Panc1 (cell line): ENCODE data around the gene CTSD. TPM values are rescaled to one million over a fixed set of nuclear protein-coding genes. Genes with fewer than 3 reads are reported as not detected.

ENCODE experiments used
- ATAC-seq: fragments of 200-7000 bp; cut with Tn5 transposase; 2 replicates; pipeline ENCODE4 v1.9.1; 2020; ENCODE audit warnings: mild to moderate bottlenecking, moderate library complexity
- BruUV-seq: library from RNA; stranded (reverse); fragments of 400-500 nt; replicated peaks from 2 replicates; lab custom pipeline; 2021; lab: Mats Ljungman, UMichigan
- CTCF ChIA-PET: fragments of 300-600 bp; sonication (Branson Sonifier 250); formaldehyde crosslinking; loops from one replicate; lab custom pipeline; 2022; ENCODE audit warnings: antibody characterized with exemption; lab: Charles Lee
- POLR2A ChIA-PET: fragments of 300-600 bp; sonication (Branson Sonifier 250); formaldehyde crosslinking; loops from one replicate; lab custom pipeline; 2022; ENCODE audit warnings: antibody characterized with exemption; lab: Charles Lee
- DNase-seq: peaks from one replicate; pipeline ENCODE4 v3.0.0-alpha.2; 2010; ENCODE audit warnings: low read depth, low spot score
- H3K27ac ChIP-seq: 2 replicates; pipeline ENCODE4 v1.5.1; 2011; ENCODE audit warnings: mild to moderate bottlenecking, low read length, inconsistent platforms
- H3K27me3 ChIP-seq: fragments of 200-500 bp; sonication (Bioruptor generic); 2 replicates; pipeline ENCODE4 v1.6.0; 2014; ENCODE audit warnings: low read length, inconsistent platforms; ENCODE audit not compliant: control insufficient read depth, insufficient read depth
- H3K36me3 ChIP-seq: fragments of 200-500 bp; sonication (Bioruptor generic); 2 replicates; pipeline ENCODE4 v1.5.1; 2014; ENCODE audit warnings: inconsistent platforms, mild to moderate bottlenecking, low read length, moderate library complexity; ENCODE audit not compliant: control insufficient read depth, insufficient read depth
- H3K4me1 ChIP-seq: 2 replicates; pipeline ENCODE4 v1.5.1; 2011; ENCODE audit warnings: inconsistent platforms, mild to moderate bottlenecking, low read length, moderate library complexity; ENCODE audit not compliant: control insufficient read depth, insufficient read depth
- H3K4me3 ChIP-seq, 2 experiments: 2 replicates each; pipeline ENCODE4 v1.5.1; 2011 to 2012; ENCODE audit warnings: low read depth in 2 of 2, low read length in 2 of 2, mild to moderate bottlenecking in 2 of 2, inconsistent platforms in 1 of 2, moderate library complexity in 1 of 2
- H3K9me3 ChIP-seq: fragments of 200-500 bp; sonication (Bioruptor generic); 2 replicates; pipeline ENCODE4 v1.5.1; 2014; ENCODE audit warnings: low read depth, mild to moderate bottlenecking, inconsistent platforms, low read length, moderate library complexity; ENCODE audit not compliant: control insufficient read depth, insufficient read depth
- CTCF ChIP-seq: fragments of 450-650 bp; IDR thresholded peaks from 2 replicates; pipeline ENCODE4 v1.5.1; 2017; ENCODE audit warnings: mild to moderate bottlenecking
- POLR2AphosphoS5 ChIP-seq: IDR thresholded peaks from 2 replicates; pipeline ENCODE4 v1.6.1; 2012; ENCODE audit warnings: mild to moderate bottlenecking, low read depth, low read length, moderate library complexity
- REST ChIP-seq, 2 experiments: IDR thresholded peaks; 2 replicates each; pipeline ENCODE4 v1.6.1; 2011 to 2012; ENCODE audit warnings: low read depth in 2 of 2, control low read depth in 1 of 2, low read length in 1 of 2, mild to moderate bottlenecking in 1 of 2, moderate library complexity in 1 of 2; ENCODE audit not compliant: insufficient read depth in 1 of 2
- SIN3A ChIP-seq: IDR thresholded peaks from 2 replicates; pipeline ENCODE4 v1.6.1; 2012; ENCODE audit warnings: low read depth, mild to moderate bottlenecking, low read length, moderate library complexity, borderline replicate concordance; ENCODE audit not compliant: insufficient read depth
- TCF7L2 ChIP-seq: IDR thresholded peaks from 2 replicates; pipeline ENCODE4 v1.6.1; 2011; ENCODE audit warnings: mild to moderate bottlenecking, low read depth, low read length, inconsistent platforms
- in situ Hi-C: cut with HindIII; loops from 2 replicates; pipeline ENCODE4 v1.10.0; 2016; ENCODE audit warnings: low sequenced_read_pairs, low pct_unique_long_range_greater_than_20kb
- intact Hi-C: fragments of 100-400 bp; cut with micrococcal nuclease; formaldehyde crosslinking; loops from one replicate; pipeline ENCODE4 v1.10.0; 2022; ENCODE audit not compliant: unreplicated experiment
- total RNA-seq: library from RNA; stranded (reverse); gene quantifications from one replicate; pipeline ENCODE4 v1.2.1, GENCODE V29; 2021; ENCODE audit not compliant: unreplicated experiment

Gene CTSD
- total RNA-seq, 1 experiment from 2014 or later = 1,813 TPM

GRCh38 chr11:1776944-1777715, 13.4 kb upstream of the CTSD start:
- ATAC-seq (no peak), DNase-seq (no peak)
- in situ Hi-C loops = no loop called here
- Histone ChIP-seq H3K9me3 (no peaks in the 10 kb centered on the region; the same call in 1 of the 2 replicates), H3K27ac (no peak overlapping the region), H3K4me3 (no peak overlapping the region), H3K27me3 (no peaks in the 10 kb centered on the region), H3K4me1 (peaks cover 40% of the 10 kb centered on the region), H3K36me3 (no peaks in the 10 kb centered on the region)
- TF ChIP-seq TCF7L2 (no peak), POLR2AphosphoS5 (no peak), REST (IDR thresholded peaks at IDR 0.05; ENCODE audit: insufficient read depth in 1 of 2, low read depth in 2 of 2, low read length in 1 of 2) (no peak), CTCF (no peak), SIN3A (no peak)
- CTCF ChIA-PET = interaction anchor here (0.5 to 0.6 kb wide), 2 partner anchors 8 to 253 kb away, joined by 4 to 7 read pairs; no protein-coding TSS in a partner anchor
- BruUV-seq = no TSS peak
- intact Hi-C loops = no loop called here
- POLR2A ChIA-PET = no interaction called here

GRCh38 chr11:1776331-1776851, 12.7 kb upstream of the CTSD start:
- intact Hi-C loops (no loop called here), in situ Hi-C loops (no loop called here)
- Histone ChIP-seq H3K27ac (no peak overlapping the region), H3K27me3 (no peaks in the 10 kb centered on the region), H3K4me1 (peaks cover 39% of the 10 kb centered on the region), H3K36me3 (no peaks in the 10 kb centered on the region), H3K9me3 (no peaks in the 10 kb centered on the region; the same call in 1 of the 2 replicates), H3K4me3 (no peak overlapping the region)
- BruUV-seq = no TSS peak
- ChIA-PET CTCF (no interaction called here), POLR2A (no interaction called here)
- ATAC-seq (no peak), DNase-seq (no peak)
- TF ChIP-seq REST (IDR thresholded peaks at IDR 0.05; ENCODE audit: insufficient read depth in 1 of 2, low read depth in 2 of 2, low read length in 1 of 2) = no peak
- TF ChIP-seq POLR2AphosphoS5 = no peak
- no peak for TF ChIP-seq TCF7L2
- TF ChIP-seq SIN3A = no peak
- no peak for TF ChIP-seq CTCF
